ENCODE results near the gene ABCE1. TPM values are rescaled to one million over a fixed set of nuclear protein-coding genes. Genes with fewer than 3 reads are reported as not detected.

ABCE1 gene
- total RNA-seq: 97.4 and 104 TPM in 2 replicates

GRCh38 chr4:145097821-145098674, at the start of gene ABCE1, which contains the start of gene ANAPC10:
ABCE1 (plus strand) TSS chr4:145098311; CDS start chr4:145104413, 6,102 bp downstream.
ANAPC10 (minus strand) TSS chr4:145098196; CDS start chr4:145096099, 2,097 bp downstream.

Other genes with a start within 250 kb of the ABCE1 start
- 24.0 and 28.1 TPM in 2 replicates for gene ANAPC10, start 115 bp upstream of the ABCE1 start, total RNA-seq
- 23.0 and 23.1 TPM in 2 replicates for gene OTUD4, start 82.3 kb downstream of the ABCE1 start, total RNA-seq